ENCODE data around the gene ATP5ME.

- no peak for TF ChIP-seq CTCF (IDR thresholded peaks at IDR 0.05)
- no peak for TF ChIP-seq POLR2A (IDR thresholded peaks at IDR 0.05)
Observed at GRCh38 chr4:651884-652642, 22.0 kb downstream of the ATP5ME start.
